ENCODE results near the gene CYLD.

CYLD gene

GRCh38 chr16:50816901-50817555 lies 75.1 kb downstream of the CYLD start:
- no peak for DNase-seq (ENCODE audit: low read depth in 2 of 2)

GRCh38 chr16:50818380-50818779 lies 76.5 kb downstream of the CYLD start:
- DNase-seq (ENCODE audit: low read depth in 2 of 2) = no peak

- DNase-seq (ENCODE audit: low read depth in 2 of 2) = no peak
Observed at GRCh38 chr16:50819706-50820105, 77.8 kb downstream of the CYLD start.

GRCh38 chr16:50820225-50820624 lies 78.3 kb downstream of the CYLD start:
- DNase-seq (ENCODE audit: low read depth in 2 of 2) = no peak

- no peak for DNase-seq (ENCODE audit: low read depth in 2 of 2)
Observed at GRCh38 chr16:50821586-50821985, 79.7 kb downstream of the CYLD start.

GRCh38 chr16:50822671-50823070 lies 80.8 kb downstream of the CYLD start:
- DNase-seq (ENCODE audit: low read depth in 2 of 2) = no peak

GRCh38 chr16:50826797-50827316 lies 85.0 kb downstream of the CYLD start:
- no peak for DNase-seq (ENCODE audit: low read depth in 2 of 2)

- no peak for DNase-seq (ENCODE audit: low read depth in 2 of 2)
Observed at GRCh38 chr16:50828164-50828702, 86.3 kb downstream of the CYLD start.

GRCh38 chr16:50830698-50831097 lies 88.8 kb downstream of the CYLD start:
- no peak for DNase-seq (ENCODE audit: low read depth in 2 of 2)

- no peak for DNase-seq (ENCODE audit: low read depth in 2 of 2)
Observed at GRCh38 chr16:50831751-50832150, 89.9 kb downstream of the CYLD start.

GRCh38 chr16:50833929-50834328 lies 92.0 kb downstream of the CYLD start:
- DNase-seq (ENCODE audit: low read depth in 2 of 2) = no peak

GRCh38 chr16:50834701-50835100 lies 92.8 kb downstream of the CYLD start:
- DNase-seq (ENCODE audit: low read depth in 2 of 2) = no peak

- no peak for DNase-seq (ENCODE audit: low read depth in 2 of 2)
Observed at GRCh38 chr16:50835358-50836060, 93.6 kb downstream of the CYLD start.

GRCh38 chr16:50836121-50836621 lies 94.3 kb downstream of the CYLD start:
- DNase-seq (ENCODE audit: low read depth in 2 of 2) = no peak

GRCh38 chr16:50837324-50837723 lies 95.4 kb downstream of the CYLD start:
- DNase-seq (ENCODE audit: low read depth in 2 of 2) = no peak

- DNase-seq (ENCODE audit: low read depth in 2 of 2) = no peak
Observed at GRCh38 chr16:50838165-50838564, 96.3 kb downstream of the CYLD start.

- DNase-seq (ENCODE audit: low read depth in 2 of 2) = no peak
Observed at GRCh38 chr16:50838885-50839284, 97.0 kb downstream of the CYLD start.

GRCh38 chr16:50839356-50839755 lies 97.5 kb downstream of the CYLD start:
- no peak for DNase-seq (ENCODE audit: low read depth in 2 of 2)

GRCh38 chr16:50839920-50840729 lies 98.2 kb downstream of the CYLD start:
- no peak for DNase-seq (ENCODE audit: low read depth in 2 of 2)

- peak in 1 of 2 donors; percentile 9 for DNase-seq (ENCODE audit: low read depth in 2 of 2)
Observed at GRCh38 chr16:50841081-50841886, 99.4 kb downstream of the CYLD start.

GRCh38 chr16:50842013-50842505 lies 100.2 kb downstream of the CYLD start:
- DNase-seq (ENCODE audit: low read depth in 2 of 2) = no peak
